ENCODE results near the gene QSER1. TPM values are rescaled to one million over a fixed set of nuclear protein-coding genes. Genes with fewer than 3 reads are reported as not detected.

QSER1 gene
- total RNA-seq, 1 experiment from 2014 or later = 74.0 TPM

- peaks cover 30% of the 10 kb centered on the region for H3K4me1 Mint-ChIP-seq
- DNase-seq (ENCODE audit: low spot score) = no peak
- no peak overlapping the region for H3K4me3 Mint-ChIP-seq
- ATAC-seq = no peak
- H3K27me3 Mint-ChIP-seq (ENCODE audit: low read depth) = no peaks in the 10 kb centered on the region
- H3K9me3 Mint-ChIP-seq = no peaks in the 10 kb centered on the region
- H3K36me3 Mint-ChIP-seq = peaks cover 7% of the 10 kb centered on the region
- H3K27ac Mint-ChIP-seq = peak overlapping the region; percentile 51
- POLR2A ChIA-PET = interaction anchor here (1.3 kb wide), 1 partner anchor 26 kb away, joined by 3 read pairs; no protein-coding TSS in a partner anchor
- CTCF ChIA-PET = no interaction called here
- TF ChIP-seq, protein P1, sequence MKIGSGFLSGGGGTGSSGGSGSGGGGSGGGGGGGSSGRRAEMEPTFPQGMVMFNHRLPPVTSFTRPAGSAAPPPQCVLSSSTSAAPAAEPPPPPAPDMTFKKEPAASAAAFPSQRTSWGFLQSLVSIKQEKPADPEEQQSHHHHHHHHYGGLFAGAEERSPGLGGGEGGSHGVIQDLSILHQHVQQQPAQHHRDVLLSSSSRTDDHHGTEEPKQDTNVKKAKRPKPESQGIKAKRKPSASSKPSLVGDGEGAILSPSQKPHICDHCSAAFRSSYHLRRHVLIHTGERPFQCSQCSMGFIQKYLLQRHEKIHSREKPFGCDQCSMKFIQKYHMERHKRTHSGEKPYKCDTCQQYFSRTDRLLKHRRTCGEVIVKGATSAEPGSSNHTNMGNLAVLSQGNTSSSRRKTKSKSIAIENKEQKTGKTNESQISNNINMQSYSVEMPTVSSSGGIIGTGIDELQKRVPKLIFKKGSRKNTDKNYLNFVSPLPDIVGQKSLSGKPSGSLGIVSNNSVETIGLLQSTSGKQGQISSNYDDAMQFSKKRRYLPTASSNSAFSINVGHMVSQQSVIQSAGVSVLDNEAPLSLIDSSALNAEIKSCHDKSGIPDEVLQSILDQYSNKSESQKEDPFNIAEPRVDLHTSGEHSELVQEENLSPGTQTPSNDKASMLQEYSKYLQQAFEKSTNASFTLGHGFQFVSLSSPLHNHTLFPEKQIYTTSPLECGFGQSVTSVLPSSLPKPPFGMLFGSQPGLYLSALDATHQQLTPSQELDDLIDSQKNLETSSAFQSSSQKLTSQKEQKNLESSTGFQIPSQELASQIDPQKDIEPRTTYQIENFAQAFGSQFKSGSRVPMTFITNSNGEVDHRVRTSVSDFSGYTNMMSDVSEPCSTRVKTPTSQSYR (CRISPR knock-in tag; IDR thresholded peaks at IDR 0.05) = no peak
- no peak for TF ChIP-seq TCF7 (CRISPR knock-in tag; IDR thresholded peaks at IDR 0.05; ENCODE audit: low read depth)
- TF ChIP-seq ATF1 (CRISPR knock-in tag; IDR thresholded peaks at IDR 0.05) = no peak
- TF ChIP-seq, protein P2, sequence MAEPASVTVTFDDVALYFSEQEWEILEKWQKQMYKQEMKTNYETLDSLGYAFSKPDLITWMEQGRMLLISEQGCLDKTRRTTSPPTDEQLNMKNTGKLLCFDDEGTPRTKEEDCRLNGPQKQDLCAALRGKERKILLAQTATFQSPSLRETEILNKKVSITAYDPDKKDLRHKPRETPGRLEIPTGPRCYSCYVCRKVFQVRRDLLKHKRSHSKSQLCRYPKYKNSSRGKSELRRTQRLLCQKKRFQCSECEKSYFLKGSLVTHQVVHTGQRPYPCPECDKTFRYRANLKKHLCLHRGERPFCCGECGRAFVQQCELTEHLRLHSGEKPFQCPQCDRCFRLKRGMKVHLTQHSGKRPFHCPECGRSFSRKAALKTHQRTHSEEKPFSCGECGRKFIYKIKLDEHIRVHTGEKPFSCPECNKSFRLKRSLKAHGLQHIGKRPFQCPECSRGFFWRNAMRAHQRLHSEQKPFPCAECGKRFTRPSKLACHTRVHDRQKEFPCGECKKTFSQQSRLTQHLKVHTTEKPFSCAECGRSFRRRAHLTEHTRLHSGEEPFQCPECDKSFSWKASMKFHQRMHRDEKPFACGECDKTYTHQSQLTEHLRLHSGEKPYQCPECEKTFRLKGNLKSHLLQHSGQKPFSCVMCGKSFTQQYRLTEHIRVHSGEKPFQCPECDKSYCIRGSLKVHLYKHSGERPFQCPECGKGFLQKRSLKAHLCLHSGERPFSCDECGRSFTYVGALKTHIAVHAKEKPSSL (CRISPR knock-in tag; conservative IDR thresholded peaks at IDR 0.05) = no peak
These were observed 25.8 kb downstream of the QSER1 start for GRCh38 chr11:32918427-32918826.

DNA sequence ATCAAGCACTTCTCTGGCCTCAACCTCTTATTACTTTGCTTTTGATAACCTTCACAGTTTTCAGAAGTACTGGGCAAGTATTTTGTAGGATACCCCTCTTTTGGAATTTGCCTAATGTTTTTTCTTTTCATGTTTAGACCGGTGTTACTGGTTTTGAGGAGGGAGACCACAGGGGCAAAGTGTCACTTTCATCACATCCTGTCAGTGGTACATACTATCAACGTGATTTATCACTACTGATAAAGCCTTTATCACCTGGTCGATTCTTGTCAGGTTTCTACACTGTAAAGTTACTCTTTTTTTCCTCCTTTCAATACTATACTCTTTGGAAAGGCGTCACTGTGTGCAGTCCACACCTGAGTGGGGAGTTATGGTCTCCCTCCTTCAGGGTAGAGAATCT, 26.7 kb downstream of the QSER1 start:
- no peak overlapping the region for H3K4me3 Mint-ChIP-seq
- no peak for DNase-seq (ENCODE audit: low spot score)
- no peaks in the 10 kb centered on the region for H3K27me3 Mint-ChIP-seq (ENCODE audit: low read depth)
- H3K27ac Mint-ChIP-seq = peak overlapping the region; percentile 55
- TF ChIP-seq KAT7 (CRISPR knock-in tag; IDR thresholded peaks at IDR 0.05; ENCODE audit: borderline replicate concordance) = no peak
- no peak for TF ChIP-seq SP1 (CRISPR knock-in tag; conservative IDR thresholded peaks at IDR 0.05)
- TF ChIP-seq NFYB (CRISPR knock-in tag; conservative IDR thresholded peaks at IDR 0.05; ENCODE audit: low read depth) = no peak
- no peak for TF ChIP-seq ZNF263 (CRISPR knock-in tag; IDR thresholded peaks at IDR 0.05; ENCODE audit: low read depth)
- ChIA-PET POLR2A (no interaction called here), CTCF (no interaction called here)
- no peak for ATAC-seq
- no peaks in the 10 kb centered on the region for H3K9me3 Mint-ChIP-seq
- H3K36me3 Mint-ChIP-seq = peaks cover 5% of the 10 kb centered on the region
- peaks cover 28% of the 10 kb centered on the region for H3K4me1 Mint-ChIP-seq

- Mint-ChIP-seq H3K27me3 (ENCODE audit: low read depth) (no peaks in the 10 kb centered on the region), H3K9me3 (no peaks in the 10 kb centered on the region), H3K27ac (no peak overlapping the region), H3K4me3 (no peak overlapping the region), H3K36me3 (peaks cover 5% of the 10 kb centered on the region), H3K4me1 (peaks cover 34% of the 10 kb centered on the region)
- ATAC-seq (no peak), DNase-seq (ENCODE audit: low spot score) (no peak)
- POLR2A ChIA-PET = no interaction called here
- TF ChIP-seq STAT6 (CRISPR knock-in tag; conservative IDR thresholded peaks at IDR 0.05; ENCODE audit: low read depth) (no peak), ERG (CRISPR knock-in tag; IDR thresholded peaks at IDR 0.05) (no peak), IRF2 (CRISPR knock-in tag; IDR thresholded peaks at IDR 0.05; ENCODE audit: borderline replicate concordance, low read depth) (no peak), EMX1 (CRISPR knock-in tag; IDR thresholded peaks at IDR 0.05) (no peak), ELF4 (CRISPR knock-in tag; IDR thresholded peaks at IDR 0.05; ENCODE audit: low read depth) (no peak), NFYB (CRISPR knock-in tag; conservative IDR thresholded peaks at IDR 0.05; ENCODE audit: low read depth) (no peak)
- CTCF ChIA-PET = no interaction called here
These were observed 28.0 kb downstream of the QSER1 start for GRCh38 chr11:32920570-32920969.
